ENCODE data around the gene SELP.

The SELP gene

DNA sequence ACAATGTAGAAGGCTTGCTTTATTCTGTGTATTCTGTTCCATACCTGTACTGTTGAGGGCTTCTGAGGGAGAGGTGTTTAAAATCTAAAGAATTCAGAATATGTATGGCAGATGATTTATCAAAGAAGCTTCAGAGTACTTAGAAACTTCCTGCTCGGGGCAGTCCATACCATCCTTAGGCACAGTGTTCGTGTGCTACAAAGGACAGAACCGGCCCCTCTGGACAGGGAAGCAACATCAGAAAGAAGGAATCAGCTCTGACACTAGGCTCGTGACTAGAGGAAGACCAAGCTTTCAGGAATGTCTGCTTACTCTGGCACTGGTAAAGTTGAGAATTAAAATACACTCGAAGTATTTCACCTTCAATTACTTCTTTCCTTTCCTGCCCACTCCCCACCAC lies 14.1 kb downstream of the SELP start:
- no peak overlapping the region for H3K4me2 ChIP-seq (ENCODE audit: low read depth, low read length)
- no peaks in the 10 kb centered on the region for H4K20me1 ChIP-seq (ENCODE audit: insufficient read depth, low read length)
- no peaks in the 10 kb centered on the region for H3K36me3 ChIP-seq (replicated peaks; ENCODE audit: insufficient read depth, low read length)
- no peak overlapping the region for H3K27ac ChIP-seq (ENCODE audit: low read length)
- no peaks in the 10 kb centered on the region for H3K4me1 ChIP-seq (ENCODE audit: low read length)
- no peak overlapping the region for H3K4me3 ChIP-seq (ENCODE audit: low read length)
- H3F3A ChIP-seq (ENCODE audit: insufficient read depth, low read length), result no peaks in the 10 kb centered on the region
- no peak overlapping the region for H2AFZ ChIP-seq (ENCODE audit: low read length)
- H3K9me3 ChIP-seq (replicated peaks; ENCODE audit: insufficient read depth, low read length), result no peaks in the 10 kb centered on the region
- no peaks in the 10 kb centered on the region for H3K79me2 ChIP-seq (ENCODE audit: low read length)
- H3K9me2 ChIP-seq (replicated peaks; ENCODE audit: insufficient read depth, low read length), result no peaks in the 10 kb centered on the region
- no peak for TF ChIP-seq EZH2 (optimal IDR thresholded peaks at IDR 0.05; ENCODE audit: low read depth, low read length)
- TF ChIP-seq, protein P1, sequence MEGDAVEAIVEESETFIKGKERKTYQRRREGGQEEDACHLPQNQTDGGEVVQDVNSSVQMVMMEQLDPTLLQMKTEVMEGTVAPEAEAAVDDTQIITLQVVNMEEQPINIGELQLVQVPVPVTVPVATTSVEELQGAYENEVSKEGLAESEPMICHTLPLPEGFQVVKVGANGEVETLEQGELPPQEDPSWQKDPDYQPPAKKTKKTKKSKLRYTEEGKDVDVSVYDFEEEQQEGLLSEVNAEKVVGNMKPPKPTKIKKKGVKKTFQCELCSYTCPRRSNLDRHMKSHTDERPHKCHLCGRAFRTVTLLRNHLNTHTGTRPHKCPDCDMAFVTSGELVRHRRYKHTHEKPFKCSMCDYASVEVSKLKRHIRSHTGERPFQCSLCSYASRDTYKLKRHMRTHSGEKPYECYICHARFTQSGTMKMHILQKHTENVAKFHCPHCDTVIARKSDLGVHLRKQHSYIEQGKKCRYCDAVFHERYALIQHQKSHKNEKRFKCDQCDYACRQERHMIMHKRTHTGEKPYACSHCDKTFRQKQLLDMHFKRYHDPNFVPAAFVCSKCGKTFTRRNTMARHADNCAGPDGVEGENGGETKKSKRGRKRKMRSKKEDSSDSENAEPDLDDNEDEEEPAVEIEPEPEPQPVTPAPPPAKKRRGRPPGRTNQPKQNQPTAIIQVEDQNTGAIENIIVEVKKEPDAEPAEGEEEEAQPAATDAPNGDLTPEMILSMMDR (IDR thresholded peaks at IDR 0.05; ENCODE audit: low read length), result no peak
- no peak for TF ChIP-seq EZH2phosphoT487 (IDR thresholded peaks at IDR 0.05; ENCODE audit: low read length)
- no peaks in the 10 kb centered on the region for H3K27me3 ChIP-seq (replicated peaks; ENCODE audit: insufficient read depth, low read length)
- no peak for DNase-seq
- no peak overlapping the region for H3K9ac ChIP-seq (ENCODE audit: low read length)

DNA sequence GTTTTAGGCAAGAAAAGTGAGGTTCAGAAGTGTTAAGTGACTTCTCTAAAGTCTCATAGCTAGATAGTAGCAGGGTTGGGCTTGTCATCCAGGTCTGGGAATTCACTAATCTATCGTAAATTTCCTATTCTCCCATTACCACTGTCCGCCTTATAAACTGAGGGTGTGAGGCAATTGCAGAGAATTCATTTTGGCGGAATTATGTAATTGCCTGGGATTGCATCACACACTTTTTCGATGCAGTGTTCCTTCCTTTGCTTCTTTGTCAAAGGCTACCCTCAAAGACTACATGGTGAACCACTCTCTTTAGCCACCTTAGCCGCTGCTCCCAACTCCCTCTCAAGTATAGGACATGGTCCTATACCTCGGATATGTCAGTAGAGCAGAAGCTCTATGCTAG lies 19.1 kb downstream of the SELP start:
- no peaks in the 10 kb centered on the region for H3F3A ChIP-seq (ENCODE audit: insufficient read depth, low read length)
- no peaks in the 10 kb centered on the region for H4K20me1 ChIP-seq (ENCODE audit: insufficient read depth, low read length)
- H3K4me2 ChIP-seq (ENCODE audit: low read depth, low read length), result no peak overlapping the region
- H3K9ac ChIP-seq (ENCODE audit: low read length), result no peak overlapping the region
- H3K79me2 ChIP-seq (ENCODE audit: low read length), result no peaks in the 10 kb centered on the region
- no peaks in the 10 kb centered on the region for H3K4me1 ChIP-seq (ENCODE audit: low read length)
- no peak for DNase-seq
- H3K36me3 ChIP-seq (replicated peaks; ENCODE audit: insufficient read depth, low read length), result no peaks in the 10 kb centered on the region
- H3K27ac ChIP-seq (ENCODE audit: low read length), result no peak overlapping the region
- H2AFZ ChIP-seq (ENCODE audit: low read length), result no peak overlapping the region
- H3K27me3 ChIP-seq (replicated peaks; ENCODE audit: insufficient read depth, low read length), result no peaks in the 10 kb centered on the region
- no peaks in the 10 kb centered on the region for H3K9me3 ChIP-seq (replicated peaks; ENCODE audit: insufficient read depth, low read length)
- TF ChIP-seq EZH2phosphoT487 (IDR thresholded peaks at IDR 0.05; ENCODE audit: low read length) (no peak), EZH2 (optimal IDR thresholded peaks at IDR 0.05; ENCODE audit: low read depth, low read length) (no peak)
- TF ChIP-seq, protein P1 (IDR thresholded peaks at IDR 0.05; ENCODE audit: low read length), result no peak
- no peak overlapping the region for H3K4me3 ChIP-seq (ENCODE audit: low read length)
- H3K9me2 ChIP-seq (replicated peaks; ENCODE audit: insufficient read depth, low read length), result no peaks in the 10 kb centered on the region

DNA sequence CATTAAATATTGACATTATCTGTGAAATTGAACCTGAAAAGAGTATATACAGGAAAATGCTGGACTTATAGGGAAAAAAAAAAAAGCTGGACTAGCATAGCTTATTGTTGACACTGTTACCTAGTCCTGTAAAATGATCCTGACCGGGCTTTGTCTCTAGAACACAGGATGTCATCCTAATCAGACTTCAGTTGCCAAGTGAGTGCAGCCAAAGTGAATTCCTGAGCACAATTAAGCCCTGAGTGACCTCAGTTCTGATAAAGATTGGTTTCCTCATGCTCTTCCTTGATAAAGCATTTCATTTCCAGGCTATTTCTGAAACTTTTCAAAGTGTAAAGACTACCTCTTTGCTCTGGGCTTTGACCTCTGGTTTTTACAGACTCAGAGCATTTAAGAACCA lies 19.8 kb downstream of the SELP start:
- Histone ChIP-seq H3F3A (ENCODE audit: insufficient read depth, low read length) (no peaks in the 10 kb centered on the region), H3K79me2 (ENCODE audit: low read length) (no peaks in the 10 kb centered on the region), H2AFZ (ENCODE audit: low read length) (no peak overlapping the region), H3K27me3 (replicated peaks; ENCODE audit: insufficient read depth, low read length) (no peaks in the 10 kb centered on the region), H4K20me1 (ENCODE audit: insufficient read depth, low read length) (no peaks in the 10 kb centered on the region), H3K4me2 (ENCODE audit: low read depth, low read length) (no peak overlapping the region), H3K4me3 (ENCODE audit: low read length) (no peak overlapping the region), H3K9me3 (replicated peaks; ENCODE audit: insufficient read depth, low read length) (no peaks in the 10 kb centered on the region), H3K27ac (ENCODE audit: low read length) (no peak overlapping the region), H3K36me3 (replicated peaks; ENCODE audit: insufficient read depth, low read length) (no peaks in the 10 kb centered on the region), H3K4me1 (ENCODE audit: low read length) (no peaks in the 10 kb centered on the region), H3K9ac (ENCODE audit: low read length) (no peak overlapping the region), H3K9me2 (replicated peaks; ENCODE audit: insufficient read depth, low read length) (no peaks in the 10 kb centered on the region)
- no peak for DNase-seq
- TF ChIP-seq EZH2phosphoT487 (IDR thresholded peaks at IDR 0.05; ENCODE audit: low read length) (no peak), EZH2 (optimal IDR thresholded peaks at IDR 0.05; ENCODE audit: low read depth, low read length) (no peak)
- TF ChIP-seq, protein P1 (IDR thresholded peaks at IDR 0.05; ENCODE audit: low read length), result no peak
